8988T (cell line): ENCODE results near the gene GCFC2.

Source experiments
- DNase-seq: peaks from one replicate; pipeline ENCODE4 v3.0.0; 2011

GCFC2 gene

DNA sequence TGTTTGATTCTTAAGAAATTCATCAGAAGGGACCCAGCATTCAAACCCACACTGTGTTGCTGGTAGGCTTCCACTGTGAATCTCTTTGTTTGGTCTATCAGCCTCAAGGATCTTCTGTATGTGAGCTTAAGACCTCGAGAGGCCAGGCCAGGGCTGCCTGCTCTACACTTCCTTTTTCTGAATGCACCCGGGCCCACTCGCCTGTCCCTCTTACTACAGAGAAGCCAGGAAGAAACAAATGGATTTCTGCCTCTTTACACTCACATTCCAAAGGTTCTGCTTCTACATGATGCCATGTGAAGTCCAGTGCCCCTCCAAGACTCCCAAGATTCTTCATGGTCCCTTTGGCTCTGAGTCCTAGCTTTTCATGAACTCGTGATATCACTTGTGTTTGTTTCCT, 89.5 kb downstream of the GCFC2 start:
- no peak for DNase-seq

DNA sequence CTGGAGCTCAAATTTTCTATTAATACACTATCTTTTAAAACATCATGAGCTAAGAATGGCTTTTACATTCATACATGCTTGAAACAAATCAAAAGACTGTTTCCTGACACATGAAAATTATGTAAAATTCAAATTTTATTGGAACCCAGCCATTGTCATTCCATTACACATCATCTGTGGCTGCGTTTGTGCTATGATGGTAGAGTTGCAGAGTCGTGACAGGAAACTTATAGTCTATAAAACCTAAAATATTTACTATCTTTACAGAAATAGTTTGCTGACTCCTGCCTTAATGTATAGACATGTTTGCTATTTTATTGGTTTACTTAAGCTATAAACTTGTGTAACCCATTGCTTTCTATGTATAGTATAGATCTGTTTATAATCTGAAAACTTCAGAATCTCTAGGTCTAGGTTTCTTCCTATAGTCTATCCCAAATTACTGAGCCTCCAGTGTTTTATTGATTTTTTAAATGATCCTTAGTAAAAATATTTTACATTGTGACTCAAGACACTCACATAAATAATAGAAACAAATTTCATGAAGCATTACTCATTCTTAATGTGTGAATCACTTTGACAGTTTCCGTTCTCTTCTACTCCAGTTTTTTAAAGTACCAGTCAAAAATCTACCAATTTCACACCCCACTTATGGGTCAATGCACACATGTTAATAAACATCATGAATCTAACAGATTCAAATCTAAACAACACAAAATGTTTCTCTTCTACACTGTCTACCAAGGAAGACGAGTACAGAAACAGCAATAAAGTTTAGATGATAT, 90.6 kb downstream of the GCFC2 start:
- DNase-seq, result no peak

DNA sequence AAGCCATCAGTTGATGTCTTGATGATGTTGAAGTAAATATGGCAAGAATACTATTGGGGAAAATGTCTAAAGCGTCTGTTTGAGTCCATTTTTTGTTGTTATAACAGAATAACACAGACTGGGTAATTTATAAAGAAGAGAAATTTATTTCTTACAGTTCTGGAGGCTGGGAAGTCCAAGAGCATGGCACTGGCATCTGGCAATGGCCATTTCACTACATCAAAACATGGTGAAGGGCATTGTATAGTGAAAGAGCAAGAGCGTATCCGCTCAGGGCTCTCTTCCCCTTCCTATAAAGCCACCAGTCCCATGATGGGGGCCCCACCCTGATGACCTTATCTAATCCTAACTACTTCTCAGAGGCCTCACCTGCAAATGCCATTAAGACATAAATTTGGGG, 93.8 kb downstream of the GCFC2 start:
- no peak for DNase-seq

GRCh38 chr2:75616406-75616805, 94.3 kb downstream of the GCFC2 start:
- DNase-seq, result no peak

DNA sequence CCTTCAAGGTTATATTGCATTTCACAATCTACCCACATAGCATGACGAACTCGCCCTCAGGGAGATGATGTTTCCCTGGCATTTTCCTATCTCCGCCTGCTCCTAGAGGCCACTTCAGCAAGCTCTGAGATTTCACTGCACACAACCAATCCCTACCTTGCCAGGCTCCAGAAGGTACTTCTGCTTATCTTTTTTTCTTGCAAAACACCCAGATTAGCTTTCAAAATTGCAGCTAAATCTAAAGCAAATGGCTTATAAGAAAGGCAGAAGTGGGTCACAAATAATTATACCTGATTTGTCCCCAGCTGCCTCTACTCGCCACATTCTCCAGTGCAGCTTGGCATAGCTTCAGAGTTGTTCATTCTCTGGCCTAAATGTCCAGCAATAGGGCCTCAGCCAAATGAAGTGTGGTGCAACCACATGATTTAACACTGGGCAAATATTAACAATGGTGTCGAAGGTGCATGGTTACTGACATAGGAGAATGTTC, 96.5 kb downstream of the GCFC2 start:
- DNase-seq, result no peak

DNA sequence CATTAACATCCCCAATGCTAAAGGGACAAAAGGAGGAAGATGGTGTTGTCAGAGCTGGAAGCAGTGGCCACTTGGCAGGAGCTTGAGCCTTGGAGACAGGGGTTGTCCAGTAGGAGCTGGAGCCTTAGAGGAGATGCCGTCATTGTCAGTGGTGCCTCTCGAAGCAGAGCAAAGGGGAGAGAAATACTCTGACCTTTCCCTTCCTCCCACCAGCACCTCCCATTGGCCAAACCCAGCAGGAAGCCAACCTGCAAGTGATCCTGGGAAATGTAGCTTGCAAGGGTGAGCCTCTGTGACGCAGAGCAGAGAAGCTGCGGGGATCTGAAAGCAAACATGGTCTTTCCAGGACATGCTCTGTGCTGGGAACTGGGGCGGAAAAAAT, 97.9 kb downstream of the GCFC2 start:
- no peak for DNase-seq
